Fibroblast of skin of right quadriceps (primary cell): ENCODE results near the gene CENPM.

ENCODE experiments used
- DNase-seq: peaks from one replicate; pipeline ENCODE4 v3.0.0-alpha.2; 2013

Gene CENPM, protein sequence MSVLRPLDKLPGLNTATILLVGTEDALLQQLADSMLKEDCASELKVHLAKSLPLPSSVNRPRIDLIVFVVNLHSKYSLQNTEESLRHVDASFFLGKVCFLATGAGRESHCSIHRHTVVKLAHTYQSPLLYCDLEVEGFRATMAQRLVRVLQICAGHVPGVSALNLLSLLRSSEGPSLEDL

DNA sequence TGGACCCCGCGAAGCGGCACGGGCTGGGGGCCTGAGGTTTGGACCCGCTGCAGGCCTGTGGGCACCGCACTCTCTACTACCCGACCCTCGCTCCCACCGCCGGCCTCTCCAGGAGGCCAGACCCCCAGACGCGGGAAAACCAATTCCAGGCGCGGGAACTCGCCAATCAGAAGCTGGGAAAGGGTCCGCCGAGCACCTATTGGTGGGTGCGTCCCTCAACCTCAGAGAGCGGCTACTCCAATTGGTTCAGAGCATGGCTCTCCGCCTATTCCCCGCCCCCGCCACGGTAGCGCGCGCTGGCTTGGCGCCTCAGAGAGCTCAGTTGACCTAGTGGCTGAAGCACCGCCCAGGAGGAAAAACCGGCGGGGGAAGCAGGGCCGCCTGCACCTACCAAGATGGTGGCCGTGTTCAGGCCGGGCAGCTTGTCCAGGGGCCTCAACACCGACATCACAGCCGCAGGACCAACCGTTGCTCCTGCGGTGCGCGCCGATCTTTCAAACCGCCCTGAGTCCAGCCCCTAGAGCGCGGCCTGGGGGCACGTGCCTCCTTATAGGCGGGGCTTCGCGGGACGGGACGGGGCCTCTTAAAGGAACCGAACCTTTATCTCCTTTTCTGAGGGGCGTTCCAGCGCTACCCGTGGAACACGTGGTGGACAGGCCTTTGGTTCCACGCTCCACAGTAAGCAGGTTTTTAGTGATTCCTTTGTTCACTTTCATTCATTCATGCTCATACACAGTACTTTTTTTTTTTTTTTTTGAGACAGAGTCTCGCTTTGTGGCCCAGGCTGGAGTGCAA lies at the start of gene CENPM:
Gene CENPM, minus strand, starts transcription at position 524 of the 795 bp plus-strand sequence. Its CDS starts 76 bp downstream, at position 448.
- DNase-seq = peak; percentile 94

DNA sequence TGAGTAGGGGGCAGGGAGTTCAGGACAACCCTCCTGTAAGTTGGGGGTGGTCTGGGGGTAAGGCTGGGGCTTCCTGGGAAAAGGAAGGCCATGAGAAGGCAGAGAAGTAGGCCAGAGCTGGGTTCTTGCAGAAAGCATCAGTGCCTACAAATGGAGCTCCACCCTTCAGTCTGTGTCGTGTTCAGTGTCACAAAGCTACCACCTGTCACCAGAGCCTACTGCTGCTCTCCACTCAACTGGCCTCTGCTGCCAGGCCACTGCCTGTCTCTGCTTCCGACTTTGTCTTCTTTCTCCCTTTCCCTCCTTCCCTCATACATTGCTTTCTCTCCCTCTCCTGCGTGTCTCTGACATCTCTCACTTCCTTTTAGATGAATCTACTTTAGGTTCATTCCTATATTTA lies 48.3 kb upstream of the CENPM start:
- DNase-seq = no peak

DNA sequence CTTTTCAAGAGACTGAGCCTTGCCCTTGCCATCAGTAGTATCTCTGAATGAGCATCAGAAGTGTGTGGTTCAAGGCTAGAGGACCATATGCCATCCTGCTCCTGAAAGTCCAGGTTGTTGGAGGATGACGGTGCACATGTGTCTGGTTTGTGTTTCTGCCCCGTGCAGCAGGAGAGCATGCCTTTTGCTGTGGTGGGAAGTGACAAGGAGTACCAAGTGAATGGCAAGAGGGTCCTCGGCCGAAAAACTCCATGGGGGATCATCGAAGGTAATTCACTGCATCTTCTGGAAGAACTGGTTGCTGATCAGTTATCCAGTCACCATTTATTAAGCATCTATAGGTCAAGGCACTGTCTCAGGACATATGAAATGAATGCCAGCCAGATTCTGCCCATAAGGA lies 45.5 kb upstream of the CENPM start:
- DNase-seq = no peak

DNA sequence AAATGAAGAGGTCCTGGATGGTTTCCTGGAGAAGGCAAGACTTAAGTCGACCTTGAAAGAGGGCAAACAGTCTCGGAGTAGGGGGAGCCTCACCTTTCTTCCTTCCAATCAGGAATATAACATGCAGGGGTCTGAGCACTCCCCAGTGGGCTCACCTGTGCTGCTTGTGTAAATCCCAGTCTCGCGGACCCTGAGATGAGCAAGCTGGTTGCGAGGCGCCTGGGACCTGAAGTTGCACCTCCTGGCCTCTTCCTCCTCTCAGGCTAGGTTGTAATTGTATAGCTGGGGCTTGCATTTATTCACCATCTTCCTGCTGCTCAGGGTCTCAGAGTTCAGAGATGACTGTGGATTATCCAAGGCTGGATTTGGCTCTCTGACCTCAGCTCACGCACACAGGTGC lies 44.2 kb upstream of the CENPM start:
- no peak for DNase-seq

DNA sequence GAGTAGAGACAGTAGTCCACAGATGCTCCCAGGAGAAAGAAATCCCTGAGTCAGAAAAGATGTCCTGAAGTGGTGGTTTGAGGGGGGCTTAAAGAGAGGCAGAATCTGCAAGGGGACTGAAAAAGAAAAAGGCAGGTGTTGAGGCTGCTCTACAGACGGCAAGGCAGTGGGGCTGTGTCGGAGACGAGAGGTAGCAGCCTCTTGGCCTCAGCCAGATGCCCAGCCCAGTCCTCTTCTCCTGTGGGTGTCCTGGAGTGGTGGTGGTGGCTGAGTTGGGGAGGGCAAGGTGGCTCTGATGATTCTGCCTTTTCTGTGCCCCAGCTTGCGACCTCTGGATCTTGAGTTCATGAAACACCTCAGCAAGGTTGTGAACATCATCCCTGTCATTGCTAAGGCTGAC lies 42.3 kb upstream of the CENPM start:
- no peak for DNase-seq

DNA sequence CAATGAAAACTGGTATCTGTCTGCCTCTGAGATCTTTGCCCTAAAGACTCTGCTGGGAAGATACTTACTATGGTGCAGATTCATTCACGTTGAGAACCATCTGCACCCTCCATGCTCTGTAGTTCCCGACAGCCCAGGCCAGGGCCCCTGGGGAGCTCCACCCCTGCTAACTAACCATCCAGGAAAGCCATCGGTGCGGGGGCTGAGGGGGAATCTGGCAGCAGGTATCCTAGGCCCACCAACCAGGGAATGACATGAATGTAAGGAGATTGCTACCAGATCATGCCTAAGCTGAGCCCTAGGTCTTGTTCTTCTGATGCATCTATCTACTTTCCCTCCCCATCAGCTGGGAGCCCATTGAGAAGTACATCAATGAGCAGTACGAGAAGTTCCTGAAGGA lies 40.3 kb upstream of the CENPM start:
- DNase-seq = no peak

DNA sequence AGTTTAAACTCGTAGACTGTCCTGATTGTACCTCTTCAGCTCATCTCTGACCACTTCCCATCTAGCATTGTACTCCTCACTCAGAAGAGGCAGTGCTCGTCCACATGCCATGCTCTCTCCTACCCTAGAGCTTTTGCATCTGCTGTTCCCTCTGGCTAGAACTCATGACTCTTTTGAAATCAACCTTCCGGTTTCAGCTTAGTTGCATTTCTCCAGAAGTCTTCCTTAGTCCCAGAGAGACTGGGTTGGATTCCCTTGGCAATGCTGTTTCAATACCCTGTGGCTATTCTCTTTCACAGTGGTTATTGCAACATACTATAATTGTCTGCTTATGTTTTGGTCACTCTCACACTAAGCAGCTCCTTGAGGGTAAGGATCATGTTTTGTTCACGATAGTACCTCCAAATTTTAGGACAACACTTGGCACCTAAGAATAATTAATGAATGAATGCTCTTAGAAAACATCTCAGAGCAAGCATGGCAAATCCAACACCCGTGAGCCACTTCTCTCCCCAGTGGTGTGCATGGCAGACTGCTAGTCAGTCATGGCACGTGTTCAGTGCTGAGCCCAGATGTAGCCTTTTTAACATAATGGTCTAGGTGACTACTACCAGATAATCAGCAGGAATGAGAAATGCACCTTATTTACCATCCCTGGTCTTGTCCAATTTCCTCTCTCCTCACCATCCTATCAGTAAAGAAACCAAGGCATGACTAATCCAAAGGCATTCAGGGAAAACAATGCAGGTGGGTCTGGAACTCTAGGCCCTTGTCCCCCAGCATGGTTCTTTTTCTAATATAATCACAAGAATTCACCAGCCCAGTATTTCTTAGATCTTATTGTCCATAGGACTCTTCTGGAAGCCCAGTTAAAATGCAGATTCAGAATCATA lies 36.8 kb upstream of the CENPM start:
- no peak for DNase-seq

DNA sequence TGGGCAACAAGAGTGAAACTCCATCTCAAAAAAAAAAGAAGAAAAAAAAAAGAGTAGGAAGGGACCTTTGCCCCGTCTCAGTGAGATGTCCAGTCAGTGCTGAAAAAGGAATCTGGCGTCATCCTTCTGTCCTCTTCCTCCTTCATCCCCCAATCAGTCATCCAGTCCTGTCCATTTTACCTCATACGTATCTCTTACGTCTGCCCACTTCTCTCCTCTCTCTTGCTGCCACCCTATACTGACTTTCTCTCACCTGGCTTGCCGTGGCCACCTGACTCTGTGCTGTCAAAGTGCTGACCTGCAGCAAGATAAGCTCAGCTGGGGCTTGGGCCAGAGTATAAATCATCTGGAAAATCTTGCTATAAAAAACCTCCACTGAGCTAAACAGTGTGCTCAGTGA lies 35.9 kb upstream of the CENPM start:
- DNase-seq = no peak

DNA sequence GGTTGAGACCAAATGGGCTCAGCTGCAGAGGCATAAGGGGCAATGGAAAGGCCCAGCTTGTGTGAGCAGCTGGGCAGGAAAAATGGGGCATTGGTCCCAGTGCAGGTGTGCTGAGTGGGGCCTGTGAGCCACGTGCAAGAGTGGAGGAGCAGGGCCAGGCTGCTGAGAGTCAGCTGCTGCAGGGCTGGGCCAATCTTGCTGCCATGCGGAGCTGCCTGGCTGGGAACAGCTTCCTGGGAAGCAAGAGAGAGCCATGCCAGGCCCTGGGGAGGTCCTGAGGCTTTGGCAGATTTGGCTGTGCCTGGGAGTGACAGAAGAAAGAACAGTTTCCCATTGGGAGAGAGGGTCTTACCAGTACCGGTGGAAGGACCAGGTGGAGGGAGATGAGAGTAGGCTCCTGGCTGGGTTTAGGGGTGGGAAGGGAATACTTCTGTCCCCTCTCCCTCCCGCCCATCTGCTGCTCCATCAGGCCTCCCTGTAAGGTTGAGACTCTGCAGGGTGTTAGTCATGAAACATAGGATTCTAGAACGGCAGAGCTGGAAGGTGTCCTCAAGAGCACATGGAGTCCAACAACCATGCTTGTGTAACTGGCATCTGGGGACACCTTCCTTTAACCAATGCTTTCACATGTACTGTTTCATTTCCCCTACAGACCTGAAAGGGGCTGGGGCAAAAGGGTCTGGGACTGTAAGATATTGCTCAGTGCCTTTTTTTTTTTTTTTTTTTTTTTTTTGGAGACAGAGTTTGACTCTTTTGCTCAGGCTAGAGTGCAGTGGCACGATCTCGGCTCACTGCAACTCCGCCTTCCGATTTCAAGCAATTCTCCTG lies 32.7 kb upstream of the CENPM start:
- no peak for DNase-seq

DNA sequence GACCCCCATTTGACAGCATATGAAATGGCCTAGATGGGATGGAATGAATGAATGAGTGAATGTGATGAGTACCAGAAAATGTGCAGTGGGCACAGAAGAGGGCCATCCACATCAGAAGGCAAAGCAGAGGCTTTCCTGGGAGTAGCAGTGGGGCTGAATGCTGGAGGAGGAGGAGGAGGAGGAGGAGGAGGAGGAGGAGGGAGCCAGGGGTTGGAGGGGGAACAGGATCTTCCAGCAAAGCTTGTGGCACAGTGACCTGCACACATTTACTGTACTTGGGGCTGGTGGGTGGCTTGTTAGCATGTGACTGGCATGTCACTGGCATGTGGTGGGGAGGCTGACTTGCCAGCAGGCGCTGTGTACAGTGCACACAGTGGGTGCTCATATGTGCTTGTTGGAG lies 31.8 kb upstream of the CENPM start:
- no peak for DNase-seq

DNA sequence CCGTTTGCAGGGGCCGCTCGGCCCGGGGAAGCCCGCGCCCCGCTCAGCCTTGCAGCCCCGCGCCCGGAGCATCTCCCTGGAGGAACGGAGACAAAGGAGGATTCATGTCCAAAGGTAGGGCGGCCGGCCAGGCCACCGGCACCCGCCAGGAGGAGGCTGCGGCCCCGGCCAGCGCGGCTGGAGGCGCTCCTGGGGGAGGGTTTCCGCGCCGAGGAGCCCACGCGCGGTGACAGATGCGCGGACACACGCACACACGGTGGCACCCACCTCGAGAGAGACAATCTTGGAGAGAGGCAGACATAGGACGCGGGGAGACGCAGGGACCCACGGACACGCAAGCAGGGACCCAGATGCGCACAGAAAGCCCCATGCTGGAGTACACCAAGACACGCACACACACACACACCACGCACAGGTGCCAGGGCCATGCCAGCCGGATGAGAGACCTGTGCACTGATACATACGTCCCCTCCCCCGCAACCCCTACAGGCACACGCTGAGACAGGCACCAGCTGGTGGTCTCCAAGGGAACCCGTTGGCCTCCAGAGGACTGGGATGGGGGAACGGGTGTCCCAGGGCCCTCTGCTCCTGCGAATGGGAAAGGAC lies 30.1 kb upstream of the CENPM start:
- no peak for DNase-seq

DNA sequence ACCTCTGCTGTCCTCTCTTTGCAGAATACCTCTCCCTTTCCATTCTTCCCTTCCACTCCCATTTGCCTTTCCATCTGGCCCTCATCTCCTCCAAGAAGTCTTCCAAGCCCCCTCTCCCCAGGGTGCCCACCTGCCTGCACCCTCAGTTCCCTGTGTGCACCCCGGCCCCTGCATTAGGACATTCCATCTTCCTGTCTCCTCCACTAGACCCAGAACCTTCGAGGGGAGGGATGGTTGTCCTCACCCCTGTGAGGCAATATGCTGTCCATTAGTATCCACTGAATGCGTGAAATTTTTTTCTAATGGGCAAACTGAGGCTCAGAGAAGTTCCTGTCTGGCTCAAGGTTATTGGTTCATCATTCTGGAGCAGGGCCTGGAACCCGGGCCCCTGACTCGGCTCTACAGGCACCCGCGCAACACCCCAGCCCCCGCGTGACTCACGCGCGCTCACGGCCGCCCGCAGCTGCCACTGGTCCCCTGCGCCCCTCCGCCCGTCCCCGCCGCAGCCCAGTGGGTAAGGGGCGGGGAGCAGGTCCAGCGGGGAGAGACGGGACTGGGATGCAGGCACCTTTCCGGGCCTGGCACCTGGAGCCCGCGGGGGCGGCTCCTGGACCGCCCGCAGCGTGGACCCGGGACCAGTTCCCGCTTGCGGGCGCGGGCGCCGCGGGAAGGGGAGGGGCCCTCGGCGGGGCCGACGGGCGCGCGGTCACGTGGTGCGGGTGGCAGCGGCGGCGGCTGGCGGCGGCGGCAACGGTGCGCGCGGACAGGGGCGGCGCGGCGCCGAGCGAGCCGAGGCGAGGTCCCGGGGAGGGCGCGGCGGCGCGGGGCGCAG lies 29.3 kb upstream of the CENPM start:
- DNase-seq = no peak

DNA sequence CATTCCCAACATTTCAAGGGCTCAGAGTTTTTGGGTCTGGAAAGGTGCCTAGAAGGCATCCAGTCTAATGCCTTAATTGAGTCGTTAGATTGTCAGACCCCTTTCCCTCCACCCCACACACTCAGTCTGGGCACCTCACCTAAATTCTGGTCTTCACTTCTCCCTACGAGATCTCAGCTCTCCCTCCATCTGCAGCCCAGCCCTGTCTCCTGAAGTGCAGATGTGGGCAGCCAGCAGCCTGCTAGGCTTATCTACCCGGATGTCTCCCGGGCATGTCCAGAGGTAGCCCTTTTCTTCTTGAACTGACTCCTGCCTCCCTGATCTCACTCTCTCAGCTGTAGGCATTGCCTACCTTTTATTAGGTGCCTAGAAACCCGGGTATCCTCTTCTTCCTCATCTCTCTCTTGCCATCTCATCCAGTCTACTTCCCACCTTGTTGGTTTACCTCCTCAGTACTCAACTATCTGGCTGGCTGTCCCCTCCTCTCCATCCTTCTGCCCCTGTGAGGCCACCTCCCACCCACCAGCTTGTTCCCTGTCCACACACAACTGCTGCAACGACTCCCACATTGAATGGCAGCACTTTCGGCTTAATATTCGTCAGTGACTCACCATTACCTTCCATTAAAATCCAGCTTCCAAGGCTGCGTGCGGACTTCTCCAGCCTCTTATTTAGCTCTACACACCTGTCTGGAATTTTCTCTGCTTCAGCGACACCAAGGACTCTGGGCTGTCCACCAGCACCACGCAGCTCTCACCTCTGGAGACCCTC lies 28.5 kb upstream of the CENPM start:
- DNase-seq = no peak

DNA sequence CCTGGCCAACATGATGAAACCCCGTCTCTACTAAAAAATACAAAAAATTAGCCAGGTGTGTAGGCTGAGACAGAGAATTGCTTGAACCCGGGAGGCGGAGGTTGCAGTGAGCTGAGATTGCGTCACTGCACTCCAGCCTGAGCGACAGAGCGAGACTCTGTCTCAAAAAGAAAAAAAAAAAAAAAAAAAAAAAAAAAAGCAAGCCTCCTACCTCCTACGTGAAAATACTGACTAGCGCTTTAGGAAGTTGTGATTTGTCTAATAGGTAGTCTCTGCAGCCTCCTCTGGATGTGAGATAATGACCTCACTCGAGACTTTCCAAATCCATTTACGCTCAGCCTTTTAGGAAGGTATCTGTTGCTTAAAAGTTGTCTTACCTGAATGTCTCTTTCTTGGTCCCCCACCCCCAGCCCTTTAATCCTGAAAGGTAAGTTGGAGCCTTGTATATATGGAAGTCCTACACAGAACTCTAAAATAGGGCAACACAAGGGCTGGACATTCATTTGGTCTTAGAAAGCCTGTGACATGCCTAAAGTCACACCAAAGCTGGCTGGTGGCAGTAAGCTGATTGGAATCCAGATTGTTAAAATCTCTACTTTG lies 27.8 kb upstream of the CENPM start:
- DNase-seq = no peak

DNA sequence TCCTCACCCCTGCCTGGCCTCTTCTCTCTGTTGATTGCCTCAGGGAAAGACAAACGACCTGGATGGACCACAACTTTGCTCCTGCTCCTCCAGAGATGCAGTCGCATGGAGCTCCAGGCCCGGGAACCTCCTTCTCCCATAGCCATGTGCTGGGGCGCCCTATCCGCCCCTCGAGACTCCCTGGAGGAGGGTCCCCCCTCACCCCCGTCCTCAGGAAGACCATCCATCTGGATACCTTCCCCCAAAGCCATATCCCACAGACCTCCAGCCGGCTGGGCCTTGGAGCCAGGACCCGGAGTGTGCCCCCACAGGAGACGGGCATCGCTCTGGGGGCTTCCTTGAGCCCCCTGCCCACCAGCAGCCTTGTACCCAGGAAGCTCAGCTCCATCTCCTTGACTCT lies 24.5 kb upstream of the CENPM start:
- DNase-seq = no peak

DNA sequence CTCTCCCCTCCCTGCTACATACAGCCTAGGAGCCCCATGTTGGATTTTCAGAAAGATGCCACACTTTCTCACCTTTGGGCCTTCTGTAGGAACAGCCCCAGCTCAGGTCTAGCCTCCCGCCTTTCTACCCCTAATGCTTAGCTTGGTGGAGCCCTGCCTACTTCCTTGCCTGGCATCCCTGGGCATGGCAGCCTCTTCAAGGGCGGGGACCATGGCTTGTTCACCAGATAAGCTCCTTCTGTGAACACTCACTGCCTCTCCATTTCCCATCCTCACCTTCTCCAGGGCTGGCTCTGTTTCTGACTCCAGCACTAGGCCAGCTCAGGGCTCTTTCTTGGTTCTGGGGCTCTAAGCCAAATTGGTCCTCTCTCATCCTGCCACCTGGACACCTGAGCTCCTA lies 23.6 kb upstream of the CENPM start:
- no peak for DNase-seq

DNA sequence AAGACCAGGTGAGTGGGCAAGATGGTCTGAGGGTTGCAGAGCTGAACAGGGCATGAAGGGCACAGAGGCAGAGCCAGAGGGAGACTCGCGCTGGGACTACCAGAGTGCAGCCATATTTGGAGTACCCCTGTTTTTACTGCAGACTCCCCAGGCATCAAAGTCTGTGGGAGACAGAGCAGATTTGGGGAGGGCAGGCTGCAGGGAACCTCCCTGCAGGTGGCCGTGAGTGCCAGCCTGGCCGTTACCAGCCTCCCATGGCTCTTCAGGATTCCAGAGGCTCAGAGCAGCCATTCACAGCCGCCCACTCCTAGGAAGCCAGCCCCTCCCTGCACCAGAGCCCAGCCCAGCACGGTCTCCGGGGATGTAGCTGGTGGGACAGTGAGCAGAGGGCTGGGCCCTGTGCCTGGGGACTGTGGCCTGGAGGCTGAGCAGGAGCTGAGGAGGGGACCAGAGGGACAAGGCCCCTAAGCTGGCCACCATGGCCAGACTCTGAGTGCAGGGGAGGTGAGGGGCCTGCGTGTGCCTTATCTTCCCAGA lies 22.2 kb upstream of the CENPM start, which contains the start of gene SEPTIN3:
Gene SEPTIN3, plus strand, starts transcription at position 334 of the 537 bp plus-strand sequence. CDS start 2,050 bp downstream, outside the sequence.
- no peak for DNase-seq

DNA sequence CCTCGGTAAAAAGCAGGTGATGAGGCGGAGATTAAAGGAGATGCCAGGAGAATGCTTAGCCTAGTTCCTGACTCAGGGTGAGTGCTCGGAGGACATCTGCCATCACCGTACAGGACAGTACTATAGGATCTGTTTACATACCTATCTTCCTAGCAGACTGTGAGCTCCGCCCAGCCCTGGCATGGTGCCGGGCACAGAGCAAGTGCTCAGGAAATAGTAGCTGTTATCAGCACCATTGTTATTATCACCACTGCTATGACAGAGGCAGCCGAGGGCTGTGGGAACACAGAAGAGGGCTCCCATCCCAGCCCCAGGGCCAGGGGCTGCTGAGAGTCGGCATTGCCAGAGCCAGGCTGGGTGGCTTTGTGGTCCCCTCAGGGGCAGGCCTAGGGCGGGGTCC lies 21.6 kb upstream of the CENPM start:
- no peak for DNase-seq

DNA sequence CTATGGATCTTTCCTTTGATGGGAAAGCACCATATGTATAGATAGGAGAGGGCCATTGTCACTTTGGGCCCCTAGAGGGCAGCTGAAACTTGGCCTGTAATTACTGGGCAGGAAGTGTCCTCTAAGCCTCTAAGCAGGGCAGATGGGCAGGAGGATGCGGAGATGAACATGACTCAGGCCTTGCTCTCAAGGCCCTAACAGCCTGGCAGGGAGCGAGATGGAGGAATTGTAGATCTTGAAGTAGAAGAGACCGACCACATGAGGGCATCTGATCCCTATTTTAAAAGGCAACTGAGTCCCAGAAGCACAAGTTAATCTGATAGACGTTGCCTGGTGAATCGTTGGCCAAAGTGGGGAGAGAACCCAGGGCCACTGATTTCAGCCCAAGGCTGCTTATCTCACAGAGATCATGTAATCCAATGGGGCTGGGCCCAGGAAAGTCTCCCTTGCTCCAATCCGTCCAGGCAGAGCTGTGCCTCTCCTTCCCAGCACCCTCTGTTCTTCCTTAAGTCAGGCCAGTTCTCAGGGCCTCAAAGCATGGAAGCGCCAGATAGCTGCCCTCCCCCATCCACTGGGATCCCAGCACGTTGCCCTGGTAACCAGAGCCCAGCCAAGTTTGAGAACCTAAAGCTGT lies 19.8 kb upstream of the CENPM start:
- DNase-seq = peak; percentile 75
